Tibial nerve (tissue), 4 donors: ENCODE results near the gene NR2F2. TPM values are rescaled to one million over a fixed set of nuclear protein-coding genes. Genes with fewer than 3 reads are reported as not detected.
A peak's percentile ranks its signal among the peaks of the same experiment; 100 is the strongest.

Source experiments
- DNase-seq, 2 donors: peaks; one replicate each; pipeline ENCODE4 v3.0.0-alpha.2; 2019; ENCODE audit warnings: low spot score in 2 of 2
- H3K27ac ChIP-seq, 4 donors: fragments of 200-600 bp; sonication (generic) in 3 of 4; one replicate each; pipeline ENCODE4 v1.5.1; 2017 to 2019; ENCODE audit warnings: mild to moderate bottlenecking in 1 of 4
- H3K27me3 ChIP-seq, 2 donors: fragments of 200-600 bp; sonication (generic) in 1 of 2; one replicate each; pipeline versions ENCODE4 v1.5.1 to v1.6.0; 2017 to 2019
- H3K36me3 ChIP-seq, 3 donors: fragments of 200-600 bp; sonication (generic); one replicate each; pipeline ENCODE4 v1.5.1; 2018 to 2019
- H3K4me1 ChIP-seq, 4 donors: fragments of 200-600 bp; sonication (generic) in 3 of 4; one replicate each; pipeline ENCODE4 v1.5.1; 2017 to 2019
- H3K4me3 ChIP-seq, 4 donors: fragments of 200-600 bp; sonication (generic) in 3 of 4; one replicate each; pipeline ENCODE4 v1.5.1; 2017 to 2019; ENCODE audit warnings: mild to moderate bottlenecking in 1 of 4, moderate library complexity in 1 of 4
- H3K9me3 ChIP-seq, 4 donors: fragments of 200-600 bp; sonication (generic) in 3 of 4; one replicate each; pipeline ENCODE4 v1.5.1; 2017 to 2019
- CTCF ChIP-seq, 5 experiments: fragments of 200-600 bp in 3 of 5; fragments of 450-650 bp in 2 of 5; sonication (generic) in 3 of 5; IDR thresholded peaks; one replicate each; pipeline ENCODE4 v1.5.1; 2016 to 2019; ENCODE audit warnings: antibody characterized with exemption in 5 of 5, mild to moderate bottlenecking in 3 of 5, moderate library complexity in 2 of 5
- EP300 ChIP-seq, 2 donors: sonication (generic); formaldehyde crosslinking; IDR thresholded peaks; one replicate each; pipeline ENCODE4 v1.6.1; 2017; ENCODE audit warnings: antibody characterized with exemption in 2 of 2, mild to moderate bottlenecking in 1 of 2
- POLR2A ChIP-seq, 2 donors: fragments of 450-650 bp; IDR thresholded peaks; one replicate each; pipeline ENCODE4 v1.6.1; 2017; ENCODE audit warnings: antibody characterized with exemption in 2 of 2, mild to moderate bottlenecking in 2 of 2, moderate library complexity in 2 of 2
- WGBS, 2 donors: methylation state at CpG; one replicate each; pipeline ENCODE4 v1.1.5; 2018; 5-methylcytosine and 5-hydroxymethylcytosine counted together
- total RNA-seq, 4 donors: library from RNA; depleted of rRNA; stranded (reverse); fragments of >200 nt; gene quantifications; one replicate each; pipeline ENCODE4 v1.1.0, GENCODE V29; 2016

NR2F2 gene
- total RNA-seq, 4 donors from 2014 or later, result 70.8 to 129 (median 124) TPM

GRCh38 chr15:96353416-96353929 is 23.0 kb downstream of the NR2F2 start:
- Histone ChIP-seq H3K36me3 (no peaks in the 10 kb centered on the region), H3K4me1 (peaks cover 4 to 69% (median 31%) of the 10 kb centered on the region in 4 donors), H3K9me3 (no peaks in the 10 kb centered on the region), H3K4me3 (peak overlapping the region; percentile 62 to 81 (median 71)), H3K27ac (peak overlapping the region; percentile 95 to 100 (median 98)), H3K27me3 (no peaks in the 10 kb centered on the region)
- no peak for DNase-seq
- 15 to 16% methylated on average over 25 of the region's 25 CpGs for WGBS, 2 donors
- TF ChIP-seq EP300 (IDR thresholded peaks at IDR 0.05) (peak in 1 of 2 donors; percentile 59), POLR2A (IDR thresholded peaks at IDR 0.05) (no peak)

DNA sequence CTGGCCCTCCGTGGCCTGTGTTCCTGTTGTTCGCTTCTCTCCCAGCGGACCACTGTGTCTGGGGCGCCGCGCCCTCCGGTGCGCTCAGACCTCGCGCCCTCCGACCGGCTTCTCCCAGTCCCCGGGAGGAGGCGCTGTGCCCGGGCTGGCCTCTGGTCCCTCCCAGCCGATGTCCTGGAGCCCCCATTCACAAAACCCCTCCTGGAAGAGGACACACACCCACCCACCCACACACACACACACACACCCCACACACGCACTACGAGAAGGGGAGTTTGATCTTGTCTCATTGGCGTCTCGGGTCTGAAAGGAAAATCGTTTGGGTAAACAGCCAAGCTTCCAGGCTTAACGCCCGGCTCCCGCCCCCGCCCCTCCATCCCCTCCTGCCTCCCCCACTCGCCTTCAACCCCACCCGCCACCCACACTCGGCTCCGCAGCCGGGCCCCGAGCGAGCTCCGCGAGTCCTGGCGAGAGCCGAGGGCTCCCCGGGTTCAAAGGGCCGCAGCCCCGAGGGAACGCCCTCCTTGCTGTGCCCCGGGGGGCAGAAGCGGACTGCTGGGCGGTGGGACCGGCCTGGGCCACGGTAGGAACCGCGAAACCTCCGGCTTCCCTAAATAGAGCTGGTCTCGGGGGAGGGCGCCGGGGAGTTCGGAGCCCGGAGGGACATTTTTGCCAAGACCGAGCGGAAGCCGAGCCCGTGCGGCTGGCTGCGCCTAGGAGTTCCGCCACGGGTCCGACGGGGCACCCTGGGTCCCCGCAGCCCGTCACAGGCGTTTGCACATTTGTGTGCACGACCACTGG is 23.6 kb downstream of the NR2F2 start:
- Histone ChIP-seq H3K27me3 (no peaks in the 10 kb centered on the region), H3K36me3 (no peaks in the 10 kb centered on the region), H3K9me3 (no peaks in the 10 kb centered on the region), H3K27ac (peak overlapping the region; percentile 95 to 100 (median 98)), H3K4me3 (peak overlapping the region; percentile 62 to 81 (median 71)), H3K4me1 (peaks cover 4 to 69% (median 35%) of the 10 kb centered on the region in 4 donors)
- no peak for DNase-seq
- peak; percentile 46 to 85 (median 81) for TF ChIP-seq CTCF (IDR thresholded peaks at IDR 0.05)
- TF ChIP-seq POLR2A (IDR thresholded peaks at IDR 0.05), result no peak
- peak in 1 of 2 donors; percentile 26 for TF ChIP-seq EP300 (IDR thresholded peaks at IDR 0.05)
- 3 to 6% methylated on average over 27 to 33 of the region's 67 CpGs for WGBS, 2 donors

DNA sequence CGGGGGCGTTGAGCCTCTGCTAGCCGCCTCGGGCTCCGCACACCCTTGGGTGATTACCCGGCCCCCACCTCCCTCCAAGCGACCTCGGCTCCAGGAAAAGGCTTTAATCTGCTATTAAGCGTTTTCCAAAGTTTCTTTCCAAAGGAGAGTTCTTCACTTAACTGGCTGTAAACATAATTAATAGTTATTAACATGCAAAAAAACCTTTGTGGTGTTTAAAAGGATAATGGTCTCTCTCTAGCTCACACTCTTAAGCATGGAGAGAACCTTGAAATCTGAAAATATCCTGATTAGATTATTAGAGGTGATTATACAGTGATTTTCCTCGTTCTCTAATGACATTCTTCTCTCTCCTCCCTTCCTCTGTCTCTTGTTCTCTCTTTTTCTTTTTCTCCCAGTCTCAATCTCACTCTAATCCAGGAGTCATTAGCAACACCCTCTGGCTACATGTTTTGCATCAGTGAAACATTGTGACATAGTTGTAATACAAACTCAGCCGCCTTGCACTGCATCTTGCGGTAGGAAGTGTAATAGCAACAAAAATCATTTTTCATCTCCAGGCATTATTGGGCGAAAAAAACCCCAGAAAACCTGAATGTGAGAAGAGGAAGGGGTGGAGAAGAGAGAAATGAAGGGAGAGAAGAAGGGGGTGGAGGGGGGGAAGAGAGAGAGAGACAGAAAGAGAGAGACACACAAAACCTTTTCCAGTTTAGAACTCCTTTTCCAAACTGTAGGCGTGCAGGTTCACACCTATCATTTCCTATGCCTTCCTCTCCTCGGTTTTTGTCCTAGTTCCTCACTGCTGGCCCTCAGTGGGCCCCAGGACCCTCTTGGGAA is 24.4 kb downstream of the NR2F2 start:
- Histone ChIP-seq H3K36me3 (no peaks in the 10 kb centered on the region), H3K9me3 (no peaks in the 10 kb centered on the region), H3K27me3 (no peaks in the 10 kb centered on the region), H3K27ac (peak overlapping the region; percentile 95 to 100 (median 98)), H3K4me3 (peak overlapping the region; percentile 62 to 81 (median 71)), H3K4me1 (peaks cover 4 to 63% (median 34%) of the 10 kb centered on the region in 4 donors)
- no peak for DNase-seq
- 3 to 4% methylated on average over 15 of the region's 15 CpGs for WGBS, 2 donors
- TF ChIP-seq EP300 (IDR thresholded peaks at IDR 0.05) (peak in 1 of 2 donors; percentile 89), CTCF (IDR thresholded peaks at IDR 0.05) (peak; percentile 35 to 81 (median 51)), POLR2A (IDR thresholded peaks at IDR 0.05) (peak; percentile 47 to 69)

DNA sequence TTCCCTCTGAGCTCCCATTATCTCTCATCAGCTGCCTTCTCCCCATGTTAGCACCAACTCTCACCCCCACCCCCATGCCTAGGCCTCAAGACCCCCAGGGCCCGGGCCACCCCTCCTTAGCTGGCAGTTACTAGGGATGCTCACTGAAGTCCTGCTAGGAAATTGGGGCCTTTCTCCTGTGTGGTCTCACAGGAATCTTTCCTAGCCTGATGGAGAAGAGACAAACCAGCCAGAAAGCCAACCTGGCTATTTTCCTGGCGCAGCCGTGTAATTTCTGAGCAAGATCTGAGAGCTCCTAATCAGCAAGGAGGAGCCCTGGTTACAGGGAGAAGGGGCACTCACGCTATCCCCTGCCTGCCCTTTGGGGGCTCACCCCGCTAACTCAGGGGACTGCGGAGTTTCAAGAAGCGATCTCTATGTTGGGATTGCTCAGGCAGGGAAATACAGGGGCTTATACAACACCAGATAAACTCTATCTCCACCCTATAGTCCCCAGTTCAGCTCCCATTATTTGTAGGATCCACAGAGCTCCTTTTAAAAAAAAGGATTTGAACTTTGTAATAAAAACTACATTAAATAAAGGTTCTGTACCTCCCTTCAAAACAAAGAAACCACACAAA is 25.2 kb downstream of the NR2F2 start:
- 17 to 22% methylated on average over 7 of the region's 7 CpGs for WGBS, 2 donors
- no peaks in the 10 kb centered on the region for H3K27me3 ChIP-seq
- H3K27ac ChIP-seq, result peak overlapping the region; percentile 95 to 100 (median 98)

More for the DNA sequence above, 25.2 kb downstream of the NR2F2 start:
- DNase-seq, result no peak
- Histone ChIP-seq H3K36me3 (no peaks in the 10 kb centered on the region), H3K9me3 (no peaks in the 10 kb centered on the region), H3K4me1 (peaks cover 4 to 56% (median 32%) of the 10 kb centered on the region in 4 donors), H3K4me3 (peak overlapping the region; percentile 62 to 81 (median 71))
- TF ChIP-seq POLR2A (IDR thresholded peaks at IDR 0.05) (no peak), EP300 (IDR thresholded peaks at IDR 0.05) (no peak), CTCF (IDR thresholded peaks at IDR 0.05) (no peak)
